HCT116 (cell line): ENCODE measurements around the gene ASGR1. TPM values are rescaled to one million over a fixed set of nuclear protein-coding genes. Genes with fewer than 3 reads are reported as not detected.

Experiments used
- ATAC-seq: fragments of 200-7000 bp; cut with Tn5 transposase; 2 replicates; pipeline ENCODE4 v1.9.1; 2020; ENCODE audit warnings: mild to moderate bottlenecking, moderate library complexity
- BruUV-seq: library from RNA; stranded (reverse); fragments of 400-500 nt; replicated peaks from 2 replicates; lab custom pipeline; 2021; lab: Mats Ljungman, UMichigan
- CTCF ChIA-PET: fragments of 300-600 bp; sonication (Branson Sonifier 250); formaldehyde crosslinking; loops from one replicate; lab custom pipeline; 2021; ENCODE audit warnings: antibody characterized with exemption; lab: Charles Lee
- POLR2A ChIA-PET: fragments of 300-600, 350-600 bp; sonication (Branson Sonifier 250); formaldehyde crosslinking; loops from one replicate; lab custom pipeline; 2021; ENCODE audit warnings: antibody characterized with exemption; lab: Charles Lee
- RAD21 ChIA-PET, 2 experiments: fragments of 300-600 bp; sonication (Branson Sonifier 250); formaldehyde crosslinking; loops; one replicate each; lab custom pipeline; 2023; ENCODE audit warnings: low total read pairs in 2 of 2; ENCODE audit not compliant: uncharacterized antibody in 2 of 2, unreplicated experiment in 2 of 2, low non-redundant PET in 1 of 2; lab: Charles Lee
- DNase-seq: peaks from one replicate; pipeline ENCODE4 v3.0.0-alpha.2; 2010; ENCODE audit warnings: low read depth, low spot score
- H2AFZ ChIP-seq: fragments of 200-600 bp; shearing (Covaris generic), sonication (generic); 2 replicates; pipeline ENCODE4 v1.6.1; 2017; ENCODE audit warnings: low read depth, mixed run types, mixed read lengths, antibody characterized with exemption, low read length; ENCODE audit not compliant: poor library complexity, severe bottlenecking
- H3K27ac ChIP-seq: 2 replicates; pipeline ENCODE4 v1.5.1; 2012; ENCODE audit warnings: low read depth, low read length
- H3K27me3 ChIP-seq: fragments of 200-600 bp; sonication (generic); 2 replicates; pipeline ENCODE4 v1.6.1; 2016; ENCODE audit warnings: mixed run types, low read length, mixed read lengths; ENCODE audit not compliant: insufficient read depth
- H3K36me3 ChIP-seq, 2 experiments: fragments of 200-500 bp in 1 of 2; fragments of 200-600 bp in 1 of 2; sonication (Bioruptor generic) in 1 of 2; sonication (generic) in 1 of 2; 2 replicates each; pipeline versions ENCODE4 v1.5.1 to v1.6.1; 2014 to 2016; ENCODE audit warnings: low read length in 2 of 2, inconsistent platforms in 1 of 2, mixed read lengths in 1 of 2, mixed run types in 1 of 2; ENCODE audit not compliant: insufficient read depth in 2 of 2, control insufficient read depth in 1 of 2
- H3K4me1 ChIP-seq, 2 experiments: fragments of 200-600 bp in 1 of 2; sonication (generic) in 1 of 2; 2 replicates each; pipeline versions ENCODE4 v1.5.1 to v1.6.1; 2012 to 2017; ENCODE audit warnings: low read length in 2 of 2, inconsistent platforms in 1 of 2, mild to moderate bottlenecking in 1 of 2, mixed read lengths in 1 of 2, mixed run types in 1 of 2, moderate library complexity in 1 of 2; ENCODE audit not compliant: insufficient read depth in 2 of 2, control insufficient read depth in 1 of 2
- H3K4me2 ChIP-seq: fragments of 200-600 bp; sonication (generic); 2 replicates; pipeline ENCODE4 v1.6.1; 2017; ENCODE audit warnings: mixed run types, low read length, mixed read lengths
- H3K4me3 ChIP-seq, 2 experiments: fragments of 200-600 bp in 1 of 2; sonication (generic) in 1 of 2; replicated peaks in 1 of 2; 2 replicates each; pipeline ENCODE4 v1.5.1; 2011 to 2016; ENCODE audit warnings: low read length in 2 of 2, control low read depth in 1 of 2, low read depth in 1 of 2, mild to moderate bottlenecking in 1 of 2, mixed read lengths in 1 of 2, mixed run types in 1 of 2
- H3K79me2 ChIP-seq: fragments of 200-600 bp; sonication (generic); 2 replicates; pipeline ENCODE4 v1.6.1; 2017; ENCODE audit warnings: mild to moderate bottlenecking, mixed run types, low read length, moderate library complexity, mixed read lengths; ENCODE audit not compliant: insufficient read depth
- H3K9ac ChIP-seq: fragments of 200-600 bp; sonication (generic); 2 replicates; pipeline ENCODE4 v1.6.1; 2016; ENCODE audit warnings: low read length, mixed read lengths
- H3K9me2 ChIP-seq: fragments of 200-600 bp; sonication (generic), shearing (Covaris generic); 2 replicates; pipeline ENCODE4 v1.6.1; 2017; ENCODE audit warnings: mixed run types, mild to moderate bottlenecking, moderate library complexity; ENCODE audit not compliant: insufficient read depth
- H3K9me3 ChIP-seq, 2 experiments: fragments of 200-500 bp in 1 of 2; fragments of 200-600 bp in 1 of 2; sonication (Bioruptor generic) in 1 of 2; sonication (generic) in 1 of 2; 2 replicates each; pipeline ENCODE4 v1.6.1; 2014 to 2017; ENCODE audit warnings: low read length in 2 of 2, mixed read lengths in 2 of 2, inconsistent platforms in 1 of 2, low read depth in 1 of 2, mild to moderate bottlenecking in 1 of 2, mixed run types in 1 of 2, moderate library complexity in 1 of 2; ENCODE audit not compliant: control insufficient read depth in 1 of 2, insufficient read depth in 1 of 2
- H4K20me1 ChIP-seq: fragments of 200-600 bp; sonication (generic), shearing (Covaris generic); 2 replicates; pipeline ENCODE4 v1.6.1; 2017; ENCODE audit warnings: mixed run types, mild to moderate bottlenecking, moderate library complexity; ENCODE audit not compliant: insufficient read depth
- EGR1 ChIP-seq: IDR thresholded peaks from 2 replicates; pipeline ENCODE4 v1.6.1; 2012; ENCODE audit warnings: low read depth
- ELF1 ChIP-seq: IDR thresholded peaks from 2 replicates; pipeline ENCODE4 v1.6.1; 2012; ENCODE audit warnings: low read depth, borderline replicate concordance
- SIN3A ChIP-seq: IDR thresholded peaks from 2 replicates; pipeline ENCODE4 v1.6.1; 2012; ENCODE audit warnings: low read depth
- ZBTB33 ChIP-seq: IDR thresholded peaks from 2 replicates; pipeline ENCODE4 v1.6.1; 2011; ENCODE audit warnings: mild to moderate bottlenecking, low read length, moderate library complexity; ENCODE audit not compliant: insufficient replicate concordance; ENCODE audit errors: extremely low read depth
- intact Hi-C: fragments of 100-400 bp; cut with micrococcal nuclease; formaldehyde crosslinking; loops from 2 replicates; pipeline ENCODE4 v1.10.0; 2022
- total RNA-seq: library from RNA; stranded (reverse); gene quantifications from one replicate; pipeline ENCODE4 v1.2.1, GENCODE V29; 2021; ENCODE audit not compliant: unreplicated experiment
- TF ChIP-seq, protein P1 (sequence below), 3 experiments: fragments of 200-600 bp in 1 of 3; sonication (generic) in 1 of 3; IDR thresholded peaks in 2 of 3; conservative IDR thresholded peaks in 1 of 3; 2 replicates each; pipeline ENCODE4 v1.5.1; 2012 to 2017; ENCODE audit warnings: low read depth in 2 of 3, low read length in 2 of 3, antibody characterized with exemption in 1 of 3, borderline replicate concordance in 1 of 3, control low read depth in 1 of 3, mild to moderate bottlenecking in 1 of 3, mixed read lengths in 1 of 3, mixed run types in 1 of 3, moderate library complexity in 1 of 3; ENCODE audit not compliant: insufficient read depth in 1 of 3
- TF ChIP-seq, protein P2 (sequence below): IDR thresholded peaks from 2 replicates; pipeline ENCODE4 v1.6.1; 2012; ENCODE audit warnings: low read depth

Gene ASGR1
- total RNA-seq, 1 experiment from 2014 or later = 1.2 TPM

DNA sequence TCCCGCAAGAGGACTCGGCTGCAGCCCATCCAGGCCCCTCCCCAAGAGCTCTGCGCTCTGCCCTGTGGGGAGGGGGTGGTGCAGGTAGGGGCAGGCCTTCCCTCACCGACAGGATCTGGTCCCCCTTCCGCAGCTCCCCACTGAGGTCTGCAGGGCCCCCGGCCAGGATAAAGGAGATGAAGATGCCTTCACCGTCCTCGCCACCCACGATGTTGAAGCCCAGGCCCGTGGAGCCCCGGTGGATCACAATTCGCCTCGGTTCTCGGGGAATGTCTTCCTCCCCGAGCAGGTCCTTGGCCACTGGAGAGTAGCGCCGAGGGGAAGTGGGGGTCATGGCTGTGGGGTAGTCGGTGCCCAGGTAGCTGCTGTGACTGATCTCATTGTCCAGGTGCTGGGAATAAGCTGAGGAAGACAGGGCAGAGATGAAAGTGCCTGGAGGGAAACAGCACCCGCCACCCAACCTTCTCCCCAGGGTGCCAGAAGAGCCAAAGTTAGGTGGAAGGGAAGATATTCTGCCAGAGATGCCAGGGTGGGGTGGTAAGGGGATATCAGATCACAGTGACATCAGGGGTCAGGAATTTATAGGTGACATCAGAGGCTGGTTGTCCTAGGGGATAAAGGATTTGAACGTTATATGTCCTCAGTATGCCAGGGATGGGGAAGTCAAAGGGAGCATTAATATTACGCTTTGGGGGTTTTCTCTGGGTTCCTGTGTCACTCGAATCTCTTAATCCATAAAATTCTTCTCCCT lies 17.7 kb upstream of the ASGR1 start (continued):
- TF ChIP-seq, protein P1, sequence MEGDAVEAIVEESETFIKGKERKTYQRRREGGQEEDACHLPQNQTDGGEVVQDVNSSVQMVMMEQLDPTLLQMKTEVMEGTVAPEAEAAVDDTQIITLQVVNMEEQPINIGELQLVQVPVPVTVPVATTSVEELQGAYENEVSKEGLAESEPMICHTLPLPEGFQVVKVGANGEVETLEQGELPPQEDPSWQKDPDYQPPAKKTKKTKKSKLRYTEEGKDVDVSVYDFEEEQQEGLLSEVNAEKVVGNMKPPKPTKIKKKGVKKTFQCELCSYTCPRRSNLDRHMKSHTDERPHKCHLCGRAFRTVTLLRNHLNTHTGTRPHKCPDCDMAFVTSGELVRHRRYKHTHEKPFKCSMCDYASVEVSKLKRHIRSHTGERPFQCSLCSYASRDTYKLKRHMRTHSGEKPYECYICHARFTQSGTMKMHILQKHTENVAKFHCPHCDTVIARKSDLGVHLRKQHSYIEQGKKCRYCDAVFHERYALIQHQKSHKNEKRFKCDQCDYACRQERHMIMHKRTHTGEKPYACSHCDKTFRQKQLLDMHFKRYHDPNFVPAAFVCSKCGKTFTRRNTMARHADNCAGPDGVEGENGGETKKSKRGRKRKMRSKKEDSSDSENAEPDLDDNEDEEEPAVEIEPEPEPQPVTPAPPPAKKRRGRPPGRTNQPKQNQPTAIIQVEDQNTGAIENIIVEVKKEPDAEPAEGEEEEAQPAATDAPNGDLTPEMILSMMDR (IDR thresholded peaks at IDR 0.05 in 2 of 3, conservative IDR thresholded peaks at IDR 0.05 in 1 of 3; ENCODE audit: borderline replicate concordance in 1 of 3, insufficient read depth in 1 of 3, low read depth in 2 of 3, low read length in 2 of 3) = no peak
- TF ChIP-seq, protein P2, sequence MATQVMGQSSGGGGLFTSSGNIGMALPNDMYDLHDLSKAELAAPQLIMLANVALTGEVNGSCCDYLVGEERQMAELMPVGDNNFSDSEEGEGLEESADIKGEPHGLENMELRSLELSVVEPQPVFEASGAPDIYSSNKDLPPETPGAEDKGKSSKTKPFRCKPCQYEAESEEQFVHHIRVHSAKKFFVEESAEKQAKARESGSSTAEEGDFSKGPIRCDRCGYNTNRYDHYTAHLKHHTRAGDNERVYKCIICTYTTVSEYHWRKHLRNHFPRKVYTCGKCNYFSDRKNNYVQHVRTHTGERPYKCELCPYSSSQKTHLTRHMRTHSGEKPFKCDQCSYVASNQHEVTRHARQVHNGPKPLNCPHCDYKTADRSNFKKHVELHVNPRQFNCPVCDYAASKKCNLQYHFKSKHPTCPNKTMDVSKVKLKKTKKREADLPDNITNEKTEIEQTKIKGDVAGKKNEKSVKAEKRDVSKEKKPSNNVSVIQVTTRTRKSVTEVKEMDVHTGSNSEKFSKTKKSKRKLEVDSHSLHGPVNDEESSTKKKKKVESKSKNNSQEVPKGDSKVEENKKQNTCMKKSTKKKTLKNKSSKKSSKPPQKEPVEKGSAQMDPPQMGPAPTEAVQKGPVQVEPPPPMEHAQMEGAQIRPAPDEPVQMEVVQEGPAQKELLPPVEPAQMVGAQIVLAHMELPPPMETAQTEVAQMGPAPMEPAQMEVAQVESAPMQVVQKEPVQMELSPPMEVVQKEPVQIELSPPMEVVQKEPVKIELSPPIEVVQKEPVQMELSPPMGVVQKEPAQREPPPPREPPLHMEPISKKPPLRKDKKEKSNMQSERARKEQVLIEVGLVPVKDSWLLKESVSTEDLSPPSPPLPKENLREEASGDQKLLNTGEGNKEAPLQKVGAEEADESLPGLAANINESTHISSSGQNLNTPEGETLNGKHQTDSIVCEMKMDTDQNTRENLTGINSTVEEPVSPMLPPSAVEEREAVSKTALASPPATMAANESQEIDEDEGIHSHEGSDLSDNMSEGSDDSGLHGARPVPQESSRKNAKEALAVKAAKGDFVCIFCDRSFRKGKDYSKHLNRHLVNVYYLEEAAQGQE = no peak

- CTCF ChIA-PET = no interaction called here
- no peaks in the 10 kb centered on the region for H3K36me3 ChIP-seq
- intact Hi-C loops = no loop called here
Measured at GRCh38 chr17:7195971-7196370, 16.8 kb upstream of the ASGR1 start.

More at GRCh38 chr17:7195971-7196370, 16.8 kb upstream of the ASGR1 start:
- no peak overlapping the region for H2AFZ ChIP-seq
- H3K79me2 ChIP-seq = no peaks in the 10 kb centered on the region
- no peaks in the 10 kb centered on the region for H3K9me2 ChIP-seq
- no peak for DNase-seq
- H3K27me3 ChIP-seq = no peaks in the 10 kb centered on the region
- H3K4me1 ChIP-seq = peaks cover 4 to 14% of the 10 kb centered on the region in 2 experiments; a peak in 2 of 4 replicates
- no peaks in the 10 kb centered on the region for H3K9me3 ChIP-seq
- no peak overlapping the region for H3K4me3 ChIP-seq
- RAD21 ChIA-PET = no interaction called here
- H3K9ac ChIP-seq = no peak overlapping the region
- BruUV-seq = no TSS peak
- TF ChIP-seq ELF1 = no peak
- TF ChIP-seq ZBTB33 = no peak
- TF ChIP-seq SIN3A = no peak
- TF ChIP-seq, protein P1 (IDR thresholded peaks at IDR 0.05 in 2 of 3, conservative IDR thresholded peaks at IDR 0.05 in 1 of 3; ENCODE audit: borderline replicate concordance in 1 of 3, insufficient read depth in 1 of 3, low read depth in 2 of 3, low read length in 2 of 3) = no peak
- no peak for TF ChIP-seq EGR1
- TF ChIP-seq, all 23 proteins: peak for 0
- H3K27ac ChIP-seq = no peak overlapping the region
- H3K4me2 ChIP-seq = no peak overlapping the region
- no peaks in the 10 kb centered on the region for H4K20me1 ChIP-seq
- POLR2A ChIA-PET = no interaction called here
- no peak for ATAC-seq
